ENCODE results near the gene C19orf25.

- TF ChIP-seq CTCF (IDR thresholded peaks at IDR 0.05) (no peak), POLR2A (IDR thresholded peaks at IDR 0.05) (no peak), EP300 (IDR thresholded peaks at IDR 0.05) (no peak)
Observed at GRCh38 chr19:1446713-1447481, 32.1 kb downstream of the C19orf25 start.
